ENCODE results near the gene VAC14.

GRCh38 chr16:70737377-70738082, 63.4 kb downstream of the VAC14 start:
- TF ChIP-seq EZH2 (IDR thresholded peaks at IDR 0.05) (no peak), POLR2AphosphoS5 (IDR thresholded peaks at IDR 0.05; ENCODE audit: borderline replicate concordance, low read depth, low read length) (no peak)
